SK-N-SH (cell line): ENCODE data around the gene CSNK2A1.

Experiments used
- CTCF ChIP-seq: fragments of 200-600 bp; sonication (generic); IDR thresholded peaks from 2 replicates; pipeline ENCODE4 v1.6.1; 2017; ENCODE audit warnings: antibody characterized with exemption, mild to moderate bottlenecking, moderate library complexity
- GATA2 ChIP-seq: sonication (generic); formaldehyde crosslinking; IDR thresholded peaks from 2 replicates; pipeline ENCODE4 v1.5.0; 2020; ENCODE audit warnings: mild to moderate bottlenecking, missing genetic modification reagents
- MAX ChIP-seq: IDR thresholded peaks from 2 replicates; pipeline ENCODE4 v1.4.0; 2012; ENCODE audit warnings: low read depth
- NFIC ChIP-seq: IDR thresholded peaks from 2 replicates; pipeline ENCODE4 v1.4.0; 2012; ENCODE audit warnings: borderline replicate concordance
- POLR2AphosphoS5 ChIP-seq: IDR thresholded peaks from 2 replicates; pipeline ENCODE4 v1.6.1; 2012; ENCODE audit warnings: low read depth, low read length
- RAD21 ChIP-seq: IDR thresholded peaks from 2 replicates; pipeline ENCODE4 v1.6.1; 2012; ENCODE audit warnings: mild to moderate bottlenecking, low read length
- REST ChIP-seq: IDR thresholded peaks from 2 replicates; pipeline ENCODE4 v1.6.1; 2012; ENCODE audit warnings: mild to moderate bottlenecking, low read depth, low read length, moderate library complexity
- USF2 ChIP-seq: fragments of 150-350 bp; IDR thresholded peaks from 2 replicates; pipeline ENCODE4 v1.6.1; 2017; ENCODE audit warnings: antibody characterized with exemption, low read length, low read depth, borderline replicate concordance

- TF ChIP-seq CTCF: no peak
- no peak for TF ChIP-seq RAD21
- no peak for TF ChIP-seq REST
- no peak for TF ChIP-seq GATA2 (CRISPR knock-in tag)
- TF ChIP-seq POLR2AphosphoS5: no peak
- TF ChIP-seq NFIC: no peak
- TF ChIP-seq USF2: no peak
- no peak for TF ChIP-seq MAX
These were observed 38.9 kb downstream of the CSNK2A1 start for GRCh38 chr20:504632-505075.
